ENCODE results near the gene KRT37.
"Not testable (repeated sequence)": the region's sequence is repeated elsewhere in the genome, so short reads cannot be mapped to it uniquely, and the experiment has no call there.

The KRT37 gene

GRCh38 chr17:41437254-41437653 lies 12.9 kb upstream of the KRT37 start:
- no peak for DNase-seq (ENCODE audit: low read depth in 4 of 4, low spot score in 1 of 4)

DNA sequence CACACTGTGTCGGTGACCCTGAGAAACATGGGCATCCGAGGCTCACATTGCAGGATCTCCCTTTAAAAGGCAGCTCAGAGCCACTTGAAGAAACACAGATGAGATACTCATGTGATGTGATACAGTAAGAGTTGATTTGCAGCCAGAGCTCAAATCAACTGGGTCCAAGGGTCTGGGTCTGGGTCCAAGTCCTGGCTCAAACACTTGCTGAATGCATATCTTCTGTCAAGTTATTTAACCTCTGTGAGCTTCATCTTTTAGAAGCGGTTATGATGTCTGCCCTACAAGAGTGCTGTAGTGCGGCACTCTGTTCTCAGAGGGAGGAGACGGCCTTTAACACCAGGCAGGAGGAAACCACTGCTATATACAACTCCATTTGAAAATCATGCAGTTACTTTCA lies 10.0 kb upstream of the KRT37 start:
- DNase-seq (ENCODE audit: low read depth in 4 of 4, low spot score in 1 of 4): no peak

- no peak for DNase-seq (ENCODE audit: low read depth in 4 of 4, low spot score in 1 of 4)
Observed at GRCh38 chr17:41434005-41434404, 9.6 kb upstream of the KRT37 start.

GRCh38 chr17:41433586-41433985 lies 9.2 kb upstream of the KRT37 start:
- no peak for DNase-seq (ENCODE audit: low read depth in 4 of 4, low spot score in 1 of 4)

- DNase-seq (ENCODE audit: low read depth in 4 of 4, low spot score in 1 of 4): not testable (repeated sequence)
Observed at GRCh38 chr17:41430376-41430775, 6.0 kb upstream of the KRT37 start.

DNA sequence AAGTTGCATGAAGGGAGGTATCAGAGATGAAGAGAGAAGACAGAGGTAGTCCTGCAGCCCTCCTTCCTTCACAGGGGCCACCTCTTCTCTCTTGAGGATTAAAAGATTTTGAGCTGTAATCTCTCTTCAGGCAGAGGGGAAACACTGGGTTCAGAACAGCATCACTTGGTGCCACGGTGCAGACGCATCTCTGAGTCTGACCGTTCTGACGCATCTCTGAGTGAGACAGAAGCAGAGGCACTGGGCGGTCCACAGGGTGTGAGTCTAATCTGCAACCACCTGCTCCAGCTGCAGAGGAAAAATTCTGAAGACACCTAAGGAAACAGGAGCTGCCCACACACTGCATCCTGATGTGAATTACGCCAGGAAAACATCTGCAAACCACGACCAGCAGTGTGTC lies 5.3 kb upstream of the KRT37 start:
- no peak for DNase-seq (ENCODE audit: low read depth in 4 of 4, low spot score in 1 of 4)

DNA sequence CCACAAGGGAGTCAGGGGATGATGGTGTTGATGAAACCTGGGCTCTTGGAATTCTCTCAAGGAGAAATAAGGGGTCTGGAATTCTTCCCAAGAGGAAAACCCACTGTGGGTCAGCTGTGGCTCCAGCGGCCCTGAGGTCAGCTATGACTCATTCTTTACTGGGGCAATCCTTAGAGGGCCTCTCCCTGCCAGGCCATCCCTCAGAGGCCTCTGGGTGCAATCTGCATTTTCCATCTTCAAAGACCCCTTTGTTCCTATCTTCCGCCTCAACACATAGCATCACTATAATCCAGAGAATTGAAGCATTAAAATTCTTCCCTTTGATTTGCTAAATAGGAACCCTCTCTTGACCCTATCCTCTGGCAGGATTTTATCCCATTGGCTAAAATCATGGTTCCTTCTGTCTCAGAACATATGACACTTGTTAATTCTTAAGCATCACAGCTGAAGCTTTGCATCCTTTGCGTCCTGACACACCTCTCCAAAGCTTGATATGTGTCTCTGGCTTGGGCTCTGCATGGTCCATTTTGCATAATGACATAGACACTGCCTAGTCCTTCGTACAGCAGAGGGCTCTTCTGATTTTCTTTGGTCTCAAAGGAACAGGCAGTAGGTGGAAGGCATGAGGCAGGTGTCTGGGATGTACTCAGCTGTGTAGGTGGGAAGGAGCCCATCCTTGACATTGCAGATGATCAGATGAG lies 4.4 kb upstream of the KRT37 start:
- DNase-seq (ENCODE audit: low read depth in 4 of 4, low spot score in 1 of 4): no peak

DNA sequence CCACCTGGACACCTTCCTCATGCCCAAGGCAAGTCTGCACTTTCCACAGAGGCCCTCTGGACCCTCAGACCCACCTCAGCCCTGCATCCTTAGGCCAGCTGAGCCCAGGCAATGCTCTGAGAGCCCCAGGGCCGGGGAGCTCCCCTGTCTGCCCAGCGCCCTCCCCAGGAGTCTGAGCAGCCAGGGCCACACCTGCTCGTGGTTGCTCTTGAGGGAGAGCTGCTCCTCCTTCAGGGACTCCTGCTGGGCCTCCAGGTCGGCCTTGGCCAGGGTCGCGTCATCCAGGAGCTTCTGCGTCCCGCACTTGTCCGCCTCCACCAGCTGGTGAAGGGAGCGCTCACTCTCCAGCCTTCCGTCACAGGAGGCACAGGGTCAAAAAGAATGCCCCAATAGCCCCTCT lies 1.8 kb downstream of the KRT37 start:
- DNase-seq (ENCODE audit: low read depth in 4 of 4, low spot score in 1 of 4): not testable (repeated sequence)

- no peak for DNase-seq (ENCODE audit: low read depth in 4 of 4, low spot score in 1 of 4)
Observed at GRCh38 chr17:41421617-41422016, 2.8 kb downstream of the KRT37 start.

GRCh38 chr17:41421116-41421515 lies 3.3 kb downstream of the KRT37 start:
- no peak for DNase-seq (ENCODE audit: low read depth in 4 of 4, low spot score in 1 of 4)

DNA sequence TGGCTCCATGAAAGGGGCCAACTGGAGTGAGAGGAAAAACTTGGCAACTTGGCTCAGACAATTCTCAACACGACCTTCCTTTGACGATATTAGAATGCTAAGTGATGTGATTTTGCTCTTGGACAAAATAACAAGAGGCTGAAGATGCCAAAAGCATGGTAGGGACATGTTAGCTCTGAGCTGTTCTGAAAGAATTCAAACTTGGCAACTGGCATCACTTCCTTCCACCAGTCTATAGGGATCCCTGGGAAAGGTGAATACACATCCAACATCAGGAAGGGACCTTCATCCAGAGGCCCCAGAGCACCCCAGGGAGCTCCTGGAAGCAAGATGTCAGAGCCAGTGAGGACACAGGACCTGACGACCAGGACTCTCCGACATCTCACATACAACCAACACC lies 4.3 kb downstream of the KRT37 start:
- no peak for DNase-seq (ENCODE audit: low read depth in 4 of 4, low spot score in 1 of 4)

- DNase-seq (ENCODE audit: low read depth in 4 of 4, low spot score in 1 of 4): no peak
Observed at GRCh38 chr17:41419716-41420115, 4.7 kb downstream of the KRT37 start.

GRCh38 chr17:41418116-41418860 lies 6.1 kb downstream of the KRT37 start:
- DNase-seq (ENCODE audit: low read depth in 4 of 4, low spot score in 1 of 4): no peak

GRCh38 chr17:41417576-41418015 lies 6.8 kb downstream of the KRT37 start:
- DNase-seq (ENCODE audit: low read depth in 4 of 4, low spot score in 1 of 4): no peak

- no peak for DNase-seq (ENCODE audit: low read depth in 4 of 4, low spot score in 1 of 4)
Observed at GRCh38 chr17:41417127-41417526, 7.3 kb downstream of the KRT37 start.

GRCh38 chr17:41416479-41416878 lies 7.9 kb downstream of the KRT37 start:
- DNase-seq (ENCODE audit: low read depth in 4 of 4, low spot score in 1 of 4): no peak

- DNase-seq (ENCODE audit: low read depth in 4 of 4, low spot score in 1 of 4): no peak
Observed at GRCh38 chr17:41415833-41416335, 8.5 kb downstream of the KRT37 start.

DNA sequence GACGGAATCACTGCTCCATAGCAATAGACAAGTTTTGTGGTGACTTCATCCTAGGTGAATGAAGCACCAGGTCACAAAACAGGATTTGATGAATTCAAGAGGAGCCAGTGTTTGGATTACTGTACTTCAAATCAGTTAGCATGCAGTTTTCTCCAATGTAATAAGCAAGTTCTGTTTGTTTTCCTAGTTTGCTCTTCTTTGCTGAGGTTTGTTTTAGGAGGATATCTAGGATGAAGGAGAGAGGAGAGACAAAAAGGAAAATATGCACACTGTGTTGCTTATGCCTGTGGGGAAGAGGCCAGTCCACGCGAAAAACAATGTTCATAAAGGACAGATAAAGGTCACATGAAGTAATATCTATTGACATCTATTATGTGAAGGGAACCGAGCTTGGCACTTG lies 9.0 kb downstream of the KRT37 start:
- no peak for DNase-seq (ENCODE audit: low read depth in 4 of 4, low spot score in 1 of 4)

- DNase-seq (ENCODE audit: low read depth in 4 of 4, low spot score in 1 of 4): no peak
Observed at GRCh38 chr17:41413982-41414381, 10.4 kb downstream of the KRT37 start.

- no peak for DNase-seq (ENCODE audit: low read depth in 4 of 4, low spot score in 1 of 4)
Observed at GRCh38 chr17:41413353-41413957, 10.9 kb downstream of the KRT37 start.

DNA sequence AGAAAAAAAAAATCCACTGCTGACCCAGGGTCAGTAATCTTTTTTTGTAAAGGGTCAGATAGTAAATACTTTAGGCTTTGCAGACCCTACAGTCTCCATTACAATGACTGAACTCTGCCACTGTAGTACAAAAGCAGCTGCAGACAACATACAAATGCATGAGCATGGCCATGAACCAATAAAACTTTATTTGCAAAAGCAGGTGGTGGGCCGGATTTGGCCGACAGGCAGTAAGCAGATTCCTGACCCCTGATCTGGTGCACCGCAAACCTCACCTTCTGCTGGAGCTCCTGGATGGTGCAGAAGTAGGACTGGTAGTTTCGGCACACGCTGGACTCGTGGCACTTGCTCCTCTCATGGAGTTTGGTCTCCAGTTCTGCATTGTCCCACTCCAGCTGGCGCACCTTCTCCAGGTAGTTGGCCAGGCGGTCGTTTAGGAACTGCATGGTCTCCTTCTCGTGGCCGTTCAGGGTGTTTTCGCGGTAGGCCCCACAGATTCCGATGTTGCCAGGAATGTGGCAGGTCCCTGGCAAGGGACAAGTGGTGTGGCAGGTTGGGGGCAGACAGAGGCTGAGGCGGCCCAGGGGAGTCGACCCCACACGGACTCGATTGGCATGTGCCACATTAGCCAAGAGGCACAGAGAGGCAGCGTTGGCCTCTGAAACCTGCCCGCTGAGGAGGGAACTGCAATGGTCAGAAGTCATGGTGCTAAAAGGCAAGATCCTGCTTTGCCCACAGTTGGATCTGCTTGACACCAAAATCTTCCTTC lies 13.1 kb downstream of the KRT37 start:
- no peak for DNase-seq (ENCODE audit: low read depth in 4 of 4, low spot score in 1 of 4)
